Measurements from ENCODE around the gene HIGD1A.

Gene HIGD1A

DNA sequence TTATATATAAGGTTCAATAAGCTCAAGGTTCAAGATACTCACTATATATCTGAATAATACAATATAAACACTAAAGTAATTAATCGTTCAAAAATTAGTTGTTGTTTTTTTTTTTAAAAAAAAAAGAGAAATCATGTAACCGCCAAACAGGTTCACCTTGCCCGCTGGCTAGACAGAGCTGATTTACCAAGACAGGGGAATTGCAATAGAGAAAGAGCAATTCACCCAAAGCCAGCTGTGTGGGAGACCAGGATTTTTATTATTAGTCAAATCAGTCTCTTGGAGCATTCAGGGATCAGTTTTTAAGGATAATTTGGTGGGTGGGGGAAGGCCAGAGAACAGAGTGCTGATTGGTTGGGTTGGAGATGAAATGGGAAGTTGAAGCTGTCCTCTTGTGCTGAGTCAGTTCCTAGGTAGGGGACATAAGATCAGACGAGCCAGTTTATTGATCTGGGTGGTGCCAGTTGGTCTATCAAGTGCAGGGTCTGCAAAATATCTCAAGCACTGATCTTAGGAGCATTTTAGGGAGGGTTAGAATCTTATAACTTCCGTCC, 7.9 kb downstream of the HIGD1A start:
- DNase-seq, result no peak

GRCh38 chr3:42795621-42796181, 8.6 kb downstream of the HIGD1A start:
- no peak for DNase-seq

- no peak for DNase-seq
Observed at GRCh38 chr3:42790714-42791229, 13.5 kb downstream of the HIGD1A start.

DNA sequence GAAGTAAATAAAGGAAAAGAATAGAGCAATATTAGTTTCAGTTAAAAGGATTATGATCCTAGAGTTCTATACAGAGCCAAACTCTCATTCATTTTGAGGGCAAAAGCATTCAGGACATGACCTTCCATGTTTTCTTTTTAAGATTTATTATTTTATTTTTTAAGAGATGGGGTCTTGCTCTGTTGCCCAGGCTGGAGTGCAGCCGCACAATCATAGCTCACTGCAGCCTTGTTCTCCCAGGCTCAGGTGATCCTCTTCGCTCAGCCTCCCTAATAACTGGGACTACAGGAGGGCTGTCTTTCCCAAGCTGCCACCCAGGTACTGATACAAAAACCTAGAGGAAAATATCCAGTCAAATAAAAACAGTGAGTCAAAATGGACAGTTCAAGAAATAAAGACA, 17.7 kb downstream of the HIGD1A start:
- DNase-seq, result no peak

- DNase-seq, result no peak
Observed at GRCh38 chr3:42786212-42786611, 18.1 kb downstream of the HIGD1A start.

DNA sequence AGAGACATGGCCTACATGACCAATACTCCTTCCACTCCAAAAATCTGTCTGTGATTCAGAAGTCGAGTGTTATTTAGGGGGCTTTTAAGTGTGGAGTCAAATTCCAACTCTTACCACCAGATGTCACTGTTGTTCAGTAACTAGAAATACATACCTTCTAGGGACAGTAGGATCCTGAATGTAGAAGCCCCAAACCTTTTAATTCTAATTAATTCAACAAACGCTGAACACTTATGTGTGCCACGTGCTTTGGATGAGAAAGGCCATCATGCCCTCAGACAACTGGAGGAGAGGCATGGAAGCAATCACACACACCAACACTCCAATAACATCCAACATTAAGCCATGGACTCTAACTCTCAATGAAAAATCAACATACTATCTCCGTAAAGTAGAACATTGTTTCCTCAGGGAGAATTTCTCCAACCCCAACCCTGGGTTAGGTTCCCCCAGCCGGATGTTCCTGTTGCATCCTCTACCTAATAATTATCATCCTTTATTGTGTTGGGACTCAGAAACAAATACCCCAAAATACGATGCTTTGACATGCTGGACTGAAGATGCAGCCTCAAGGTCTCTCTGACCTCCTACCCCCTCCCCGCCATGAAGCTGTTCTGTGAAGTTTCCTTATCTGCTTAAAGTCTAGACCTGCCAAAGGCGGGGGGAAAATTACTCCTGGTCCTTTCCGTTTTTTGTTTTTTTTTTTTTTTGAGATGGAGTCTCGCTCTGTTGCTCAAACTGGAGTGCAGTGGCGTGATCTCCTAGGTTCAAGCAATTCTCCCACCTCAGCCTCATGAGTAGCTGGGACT, 23.2 kb downstream of the HIGD1A start:
- DNase-seq, result peak; percentile 47

GRCh38 chr3:42780398-42780797, 23.9 kb downstream of the HIGD1A start:
- no peak for DNase-seq

DNA sequence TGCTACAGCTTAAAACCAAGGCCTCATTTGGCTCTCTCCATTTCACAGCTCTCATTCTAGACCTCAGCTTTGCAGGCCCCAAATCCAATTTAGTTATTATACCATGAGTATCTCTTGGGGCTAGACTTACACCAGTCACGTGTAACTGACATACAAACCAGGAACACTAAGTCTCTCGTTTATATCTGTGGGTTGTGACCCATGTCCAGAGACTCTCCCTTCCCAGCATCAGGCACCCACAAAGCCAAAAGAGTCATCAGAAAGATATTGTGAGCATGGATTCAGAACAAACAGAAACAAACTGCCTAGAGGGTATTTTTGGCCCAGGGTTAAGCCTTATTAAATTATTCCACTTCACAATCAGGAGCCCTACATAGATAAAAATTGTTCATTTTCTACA, 25.6 kb downstream of the HIGD1A start:
- no peak for DNase-seq

DNA sequence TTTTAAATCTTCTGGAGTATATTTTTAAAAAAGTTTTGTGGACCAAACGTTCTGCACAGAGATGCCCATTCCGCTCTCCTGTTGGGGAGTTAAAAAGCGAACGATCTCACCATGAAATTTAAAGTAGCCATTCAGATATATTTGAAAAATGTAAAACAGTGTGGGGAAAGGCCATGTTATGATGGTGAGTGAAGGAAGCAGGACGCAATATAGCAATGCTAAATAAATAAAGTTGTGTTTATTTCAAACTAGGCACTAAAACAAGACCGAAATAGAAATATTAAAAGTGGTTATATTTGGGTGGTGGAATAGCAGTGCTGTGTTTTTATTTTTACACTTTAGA, 30.9 kb downstream of the HIGD1A start:
- DNase-seq, result no peak

- peak; percentile 88 for DNase-seq
Observed at GRCh38 chr3:42772670-42773408, 31.5 kb downstream of the HIGD1A start, which contains the start of gene CCDC13. TSS of gene CCDC13 (minus strand) at chr3:42773253. CDS start at chr3:42758345, 14,908 bp downstream.

GRCh38 chr3:42771271-42771670, 33.0 kb downstream of the HIGD1A start:
- DNase-seq, result no peak

DNA sequence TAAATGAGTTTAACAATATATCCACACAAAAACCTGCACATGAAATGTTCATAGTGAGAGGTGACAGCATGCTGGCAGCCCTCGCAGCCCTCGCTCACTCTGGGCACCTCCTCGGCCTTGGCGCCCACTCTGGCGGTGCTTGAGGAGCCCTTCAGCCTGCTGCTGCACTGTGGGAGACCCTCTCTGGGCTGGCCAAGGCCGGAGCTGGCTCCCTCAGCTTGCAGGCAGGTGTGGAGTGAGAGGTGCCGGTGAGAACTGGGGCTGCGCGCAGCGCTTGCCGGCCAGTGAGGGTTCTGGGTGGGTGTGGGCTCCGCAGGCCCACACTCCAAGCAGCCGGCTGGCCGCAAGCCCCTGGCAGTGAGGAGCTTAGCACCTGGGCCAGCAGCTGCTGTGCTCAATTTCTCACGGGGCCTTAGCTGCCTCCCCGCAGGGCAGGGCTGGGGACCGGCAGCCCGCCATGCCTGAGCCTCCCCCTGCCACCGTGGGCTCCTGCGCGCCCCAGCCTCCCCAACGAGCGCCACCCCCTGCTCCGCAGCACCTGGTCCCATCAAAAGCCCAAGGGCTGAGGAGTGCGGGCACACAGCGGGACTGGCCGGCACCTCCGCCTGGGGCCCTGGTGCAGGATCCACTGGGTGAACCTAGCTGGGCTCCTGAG, 34.7 kb downstream of the HIGD1A start:
- DNase-seq, result no peak

GRCh38 chr3:42764561-42765295, 39.6 kb downstream of the HIGD1A start:
- no peak for DNase-seq

DNA sequence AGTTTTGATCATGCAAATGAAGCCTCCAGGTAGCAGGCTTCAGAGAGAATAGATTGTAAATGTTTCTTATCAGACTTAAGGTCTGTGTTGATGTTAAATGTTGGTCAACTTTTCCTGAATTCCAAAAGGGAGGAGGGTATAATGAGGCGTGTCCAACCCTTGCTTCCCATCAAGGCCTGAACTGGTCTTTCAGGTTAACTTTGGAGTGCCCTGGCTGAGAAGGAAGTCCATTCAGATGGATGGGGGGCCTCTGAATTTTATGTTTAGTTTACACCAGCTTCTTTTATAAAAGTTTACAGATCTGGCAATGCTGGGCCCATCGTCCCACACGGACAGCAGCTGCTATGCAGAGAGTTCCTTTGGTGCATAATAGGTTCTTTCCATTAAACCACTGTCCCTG, 40.2 kb downstream of the HIGD1A start:
- no peak for DNase-seq

- no peak for DNase-seq
Observed at GRCh38 chr3:42763021-42763420, 41.3 kb downstream of the HIGD1A start.

- no peak for DNase-seq
Observed at GRCh38 chr3:42762046-42762724, 42.1 kb downstream of the HIGD1A start.

DNA sequence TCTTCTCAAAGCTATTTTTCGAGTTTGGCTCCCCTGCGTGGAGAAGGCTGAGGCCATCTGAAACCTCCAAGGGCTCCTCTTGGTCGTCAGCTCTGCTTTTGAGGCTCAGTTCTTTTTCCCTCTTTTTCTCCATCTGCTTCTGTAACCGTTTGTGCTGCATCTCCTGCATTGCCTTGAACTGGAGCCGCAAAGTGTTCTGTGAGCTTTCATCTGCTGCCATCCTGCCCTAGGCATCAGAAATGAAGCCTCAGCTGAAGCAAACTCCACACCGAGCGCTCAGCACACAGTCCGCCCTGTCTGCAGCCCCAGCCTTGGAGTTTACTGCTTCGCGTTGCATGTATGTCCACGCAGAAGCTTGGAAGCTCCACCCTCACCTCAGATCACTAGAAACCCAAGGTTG, 46.2 kb downstream of the HIGD1A start:
- no peak for DNase-seq

DNA sequence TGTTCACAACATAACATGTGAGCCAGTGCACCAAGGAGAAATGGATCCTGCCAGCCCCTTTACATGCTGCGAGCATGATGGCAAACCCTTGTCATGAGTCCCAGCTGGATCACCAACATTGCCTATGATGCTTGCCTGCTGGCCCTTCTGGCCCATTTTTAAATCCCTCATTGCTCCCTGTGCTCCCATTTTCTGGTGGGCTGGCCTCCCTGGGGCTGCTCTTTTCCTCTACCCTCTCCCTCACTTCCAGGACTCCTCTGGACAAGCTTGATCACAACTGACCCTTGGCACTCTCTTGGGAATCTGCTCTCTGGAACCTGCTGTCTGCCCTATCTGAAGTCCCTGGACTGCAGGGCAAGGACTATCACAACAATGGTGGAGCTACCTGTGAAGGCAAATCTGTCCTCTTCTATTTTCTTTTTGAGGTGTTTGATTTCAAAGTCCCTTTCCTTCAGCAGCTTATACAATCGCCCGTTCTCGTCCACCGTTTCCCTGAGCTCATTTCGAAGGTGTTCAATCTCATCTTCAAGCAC, 47.5 kb downstream of the HIGD1A start:
- DNase-seq, result no peak

GRCh38 chr3:42755681-42756578, 48.4 kb downstream of the HIGD1A start:
- peak; percentile 41 for DNase-seq

DNA sequence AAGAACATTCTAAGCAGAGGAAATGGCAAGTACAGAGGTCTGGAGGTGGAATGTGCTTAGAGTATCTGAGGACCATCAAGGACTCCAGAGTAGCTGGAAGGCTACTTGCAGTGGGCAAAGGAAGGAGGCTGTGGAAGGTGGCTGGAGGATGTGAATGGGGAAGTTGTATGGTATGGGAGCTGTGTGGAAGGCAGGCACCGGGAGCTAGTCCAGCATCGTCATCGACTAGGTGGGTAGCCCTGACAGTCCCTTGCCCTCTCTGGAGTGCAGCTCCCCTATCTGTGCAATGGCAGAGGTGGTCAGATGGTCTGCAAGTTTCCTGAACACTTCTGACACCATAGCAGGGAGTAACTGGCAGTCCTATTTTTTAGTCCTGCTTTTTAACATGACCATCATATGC, 50.5 kb downstream of the HIGD1A start:
- DNase-seq, result no peak
